IPS-18a (cell line): Measurements from ENCODE around the gene IQSEC2.

Source experiments
- H3K27ac ChIP-seq: one replicate; pipeline ENCODE4 v1.5.1; 2013; ENCODE audit warnings: low read length
- H3K27me3 ChIP-seq: one replicate; pipeline ENCODE4 v1.6.1; 2013; ENCODE audit warnings: mild to moderate bottlenecking, low read length; ENCODE audit not compliant: control insufficient read depth, insufficient read depth
- H3K36me3 ChIP-seq: one replicate; pipeline ENCODE4 v1.6.1; 2013; ENCODE audit warnings: low read depth, low read length; ENCODE audit not compliant: control insufficient read depth
- H3K4me1 ChIP-seq: one replicate; pipeline ENCODE4 v1.6.1; 2013; ENCODE audit warnings: low read depth, low read length; ENCODE audit not compliant: control insufficient read depth
- H3K4me3 ChIP-seq: one replicate; pipeline ENCODE4 v1.5.1; 2013; ENCODE audit warnings: low read length
- H3K9ac ChIP-seq: one replicate; pipeline ENCODE4 v1.6.1; 2013; ENCODE audit warnings: mild to moderate bottlenecking, low read length, moderate library complexity
- H3K9me3 ChIP-seq: one replicate; pipeline ENCODE4 v1.6.1; 2013; ENCODE audit warnings: low read depth, low read length; ENCODE audit not compliant: control insufficient read depth

The IQSEC2 gene

DNA sequence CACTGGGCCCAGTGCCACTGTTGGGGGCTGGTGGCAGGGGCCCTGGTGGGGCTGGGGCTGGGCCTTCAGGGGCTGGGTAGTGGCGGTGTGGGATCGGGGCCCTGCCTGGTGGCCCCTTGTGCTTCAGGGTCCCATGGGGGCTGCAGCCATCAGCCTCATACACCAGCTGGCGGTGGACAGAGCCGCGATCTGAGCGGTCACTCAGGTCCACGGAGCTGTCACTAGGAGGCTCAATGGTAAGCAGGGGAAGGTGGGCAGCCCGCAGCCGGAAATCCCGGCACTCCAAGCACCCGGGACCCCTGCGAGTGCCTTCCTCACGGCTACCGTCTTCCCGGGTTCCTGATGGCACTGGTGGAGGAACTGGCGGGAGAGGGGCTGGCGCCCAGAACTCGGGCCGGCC is 30.8 kb downstream of the IQSEC2 start:
- no peak overlapping the region for H3K9ac ChIP-seq
- H3K4me3 ChIP-seq: no peak overlapping the region
- no peaks in the 10 kb centered on the region for H3K36me3 ChIP-seq
- no peaks in the 10 kb centered on the region for H3K4me1 ChIP-seq
- H3K27me3 ChIP-seq: no peaks in the 10 kb centered on the region
- H3K27ac ChIP-seq: no peak overlapping the region
- H3K9me3 ChIP-seq: peaks cover 16% of the 10 kb centered on the region

DNA sequence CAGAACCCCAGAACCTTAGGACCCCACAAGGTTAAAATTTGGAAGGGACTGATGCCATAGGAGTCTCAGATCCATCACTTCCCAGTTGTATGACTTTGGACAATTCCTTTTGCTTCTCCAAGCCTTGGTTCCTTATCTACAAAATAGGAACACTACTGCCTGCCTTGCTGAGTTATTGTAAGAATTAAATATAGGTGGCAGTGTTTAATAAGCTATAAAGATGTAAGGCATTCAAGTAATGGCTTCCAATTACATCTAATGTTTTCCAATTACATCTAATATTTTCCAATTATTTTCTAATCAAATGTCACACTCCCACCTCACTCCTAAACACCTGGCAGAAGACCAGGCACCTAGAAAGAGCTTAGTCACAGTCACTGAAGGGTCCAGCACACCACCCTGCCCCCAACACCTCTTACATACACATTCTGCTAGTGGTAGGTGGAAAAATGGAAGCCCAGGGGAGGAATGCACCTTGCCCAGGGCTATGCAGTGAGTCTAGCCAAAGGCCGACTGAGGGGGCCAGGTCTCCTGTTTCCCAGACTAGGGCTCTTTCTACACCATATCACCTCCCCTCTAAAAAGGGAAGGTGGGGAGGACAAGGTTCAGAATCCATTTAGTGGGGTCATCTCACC is 31.9 kb downstream of the IQSEC2 start:
- Histone ChIP-seq H3K27ac (no peak overlapping the region), H3K27me3 (no peaks in the 10 kb centered on the region), H3K4me1 (no peaks in the 10 kb centered on the region), H3K4me3 (no peak overlapping the region), H3K9me3 (peaks cover 16% of the 10 kb centered on the region), H3K36me3 (no peaks in the 10 kb centered on the region), H3K9ac (no peak overlapping the region)

DNA sequence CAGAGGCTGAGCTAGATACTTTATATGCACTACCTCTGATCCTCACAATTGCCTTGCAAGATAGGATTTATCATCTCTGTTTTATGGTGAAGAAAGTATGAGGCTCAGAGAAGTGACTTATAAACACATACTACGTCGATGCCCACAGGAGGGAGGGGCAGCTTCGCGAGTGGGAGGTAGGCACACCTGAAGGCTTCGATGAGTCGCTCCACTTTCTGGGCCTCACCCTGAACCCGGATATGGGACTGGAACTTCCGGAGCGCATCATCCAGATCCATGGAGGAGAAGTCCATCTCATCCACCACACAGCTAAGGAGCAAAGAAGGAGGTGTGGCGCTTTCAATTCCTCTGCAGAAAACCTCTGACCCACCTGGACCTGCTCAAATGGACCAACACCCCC is 33.5 kb downstream of the IQSEC2 start:
- Histone ChIP-seq H3K4me3 (no peak overlapping the region), H3K9me3 (peaks cover 16% of the 10 kb centered on the region), H3K27me3 (no peaks in the 10 kb centered on the region), H3K4me1 (no peaks in the 10 kb centered on the region), H3K27ac (no peak overlapping the region), H3K36me3 (no peaks in the 10 kb centered on the region), H3K9ac (no peak overlapping the region)

DNA sequence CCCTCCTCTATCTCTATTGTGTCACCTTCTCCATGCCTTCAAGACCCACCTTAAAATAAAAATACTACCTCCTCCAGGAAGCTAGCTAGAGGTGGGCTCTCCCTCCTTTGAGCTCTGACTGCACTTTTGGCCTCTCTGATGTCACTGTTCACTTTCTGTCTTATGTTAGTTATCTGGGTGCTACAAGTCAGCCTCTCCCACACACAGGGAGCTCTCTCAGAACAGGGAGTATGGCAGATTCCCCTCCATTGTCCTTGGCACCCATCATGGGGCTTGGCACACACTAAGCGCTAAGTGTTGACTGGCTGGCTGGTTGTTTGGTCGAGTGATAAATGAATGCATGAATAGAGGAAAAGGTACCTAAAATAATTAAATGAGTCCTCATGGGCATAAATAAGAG is 35.2 kb downstream of the IQSEC2 start:
- H3K9ac ChIP-seq: no peak overlapping the region
- H3K36me3 ChIP-seq: no peaks in the 10 kb centered on the region
- no peaks in the 10 kb centered on the region for H3K4me1 ChIP-seq
- H3K9me3 ChIP-seq: peaks cover 13% of the 10 kb centered on the region
- no peaks in the 10 kb centered on the region for H3K27me3 ChIP-seq
- H3K4me3 ChIP-seq: no peak overlapping the region
- no peak overlapping the region for H3K27ac ChIP-seq

DNA sequence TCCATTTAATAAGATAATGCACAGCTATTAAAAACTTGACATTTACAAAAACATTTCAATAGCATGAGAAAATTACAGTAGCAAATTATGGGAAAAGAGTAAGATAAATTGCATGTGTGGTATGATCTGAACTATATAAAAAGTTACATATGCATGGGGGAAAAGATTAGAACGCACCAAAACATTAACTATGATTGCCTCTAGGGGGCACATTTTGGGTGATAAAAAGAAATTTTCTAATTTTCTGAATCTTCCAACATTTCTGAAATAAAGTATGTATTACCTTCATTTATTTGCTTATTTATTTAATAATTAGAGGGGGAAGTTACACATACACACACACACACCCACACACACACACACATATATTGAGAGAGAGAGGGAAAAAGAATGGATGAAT is 36.8 kb downstream of the IQSEC2 start:
- Histone ChIP-seq H3K27me3 (no peaks in the 10 kb centered on the region), H3K4me1 (no peaks in the 10 kb centered on the region), H3K36me3 (no peaks in the 10 kb centered on the region)

DNA sequence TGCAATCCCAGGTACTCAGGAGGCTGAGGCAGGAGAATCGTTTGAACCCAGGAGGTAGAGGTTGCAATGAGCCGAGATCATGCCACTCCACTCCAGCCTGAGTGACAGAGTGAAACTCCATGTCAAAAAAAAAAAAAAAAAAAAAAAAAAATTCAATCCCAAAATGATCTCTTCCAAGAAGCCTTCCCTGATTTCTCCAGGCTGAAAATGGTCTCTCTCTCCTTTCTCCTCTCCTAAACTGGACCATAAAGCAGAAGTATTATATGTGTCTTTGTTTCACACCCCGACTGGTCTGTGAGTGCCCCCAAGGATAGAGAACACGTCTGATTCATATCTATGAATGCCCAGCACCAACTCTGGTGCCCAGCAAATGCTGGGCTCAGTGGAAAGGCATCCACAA is 39.1 kb downstream of the IQSEC2 start:
- no peak overlapping the region for H3K9ac ChIP-seq
- H3K36me3 ChIP-seq: no peaks in the 10 kb centered on the region
- no peaks in the 10 kb centered on the region for H3K4me1 ChIP-seq
- no peak overlapping the region for H3K4me3 ChIP-seq
- no peaks in the 10 kb centered on the region for H3K27me3 ChIP-seq
- H3K9me3 ChIP-seq: peaks cover 3% of the 10 kb centered on the region
- no peak overlapping the region for H3K27ac ChIP-seq

More for the DNA sequence above, 36.8 kb downstream of the IQSEC2 start:
- Histone ChIP-seq H3K9me3 (peaks cover 12% of the 10 kb centered on the region), H3K9ac (no peak overlapping the region), H3K27ac (no peak overlapping the region), H3K4me3 (no peak overlapping the region)

DNA sequence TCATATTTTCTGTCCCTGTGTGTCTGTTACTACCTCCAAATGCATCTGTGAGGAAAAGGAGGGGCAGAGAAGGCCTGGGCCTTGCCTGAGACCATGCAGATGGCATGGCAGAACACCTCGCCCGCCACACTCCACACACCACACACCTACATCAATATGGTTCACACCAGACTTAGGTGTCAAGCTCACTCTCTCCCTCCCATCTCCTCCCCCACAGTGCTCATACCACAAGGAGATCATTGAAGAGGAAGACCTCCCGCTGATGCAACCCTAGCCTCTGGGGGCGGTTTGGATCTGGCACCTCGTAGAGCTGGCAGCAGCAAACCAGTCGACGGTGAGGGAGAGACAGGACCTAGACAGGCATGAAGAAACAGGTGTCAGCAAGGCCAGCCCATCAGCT is 39.8 kb downstream of the IQSEC2 start:
- Histone ChIP-seq H3K4me3 (no peak overlapping the region), H3K36me3 (no peaks in the 10 kb centered on the region), H3K27ac (no peak overlapping the region), H3K9me3 (peaks cover 4% of the 10 kb centered on the region), H3K4me1 (no peaks in the 10 kb centered on the region), H3K27me3 (no peaks in the 10 kb centered on the region), H3K9ac (no peak overlapping the region)

DNA sequence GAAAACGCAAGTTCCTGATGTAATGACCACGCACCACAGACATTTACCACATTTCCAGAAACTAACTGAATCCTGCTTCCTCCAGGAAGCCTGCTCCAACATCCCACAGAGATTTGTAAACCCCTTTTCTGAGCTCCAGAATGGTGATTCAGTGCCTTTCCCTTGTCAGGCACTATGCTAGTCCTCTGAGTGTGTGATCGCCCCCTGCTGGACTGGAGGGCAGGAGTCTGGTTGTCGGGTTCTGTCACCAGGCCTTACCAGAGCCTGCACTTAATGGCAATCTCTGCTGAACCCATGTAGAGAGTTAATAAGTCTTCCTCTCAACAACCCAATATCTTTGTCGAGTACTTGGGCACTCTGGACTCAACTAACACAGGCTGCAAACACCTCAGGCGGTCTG is 41.9 kb downstream of the IQSEC2 start:
- Histone ChIP-seq H3K9me3 (peaks cover 6% of the 10 kb centered on the region), H3K27ac (no peak overlapping the region), H3K27me3 (no peaks in the 10 kb centered on the region), H3K4me1 (no peaks in the 10 kb centered on the region), H3K36me3 (no peaks in the 10 kb centered on the region), H3K4me3 (no peak overlapping the region), H3K9ac (no peak overlapping the region)

DNA sequence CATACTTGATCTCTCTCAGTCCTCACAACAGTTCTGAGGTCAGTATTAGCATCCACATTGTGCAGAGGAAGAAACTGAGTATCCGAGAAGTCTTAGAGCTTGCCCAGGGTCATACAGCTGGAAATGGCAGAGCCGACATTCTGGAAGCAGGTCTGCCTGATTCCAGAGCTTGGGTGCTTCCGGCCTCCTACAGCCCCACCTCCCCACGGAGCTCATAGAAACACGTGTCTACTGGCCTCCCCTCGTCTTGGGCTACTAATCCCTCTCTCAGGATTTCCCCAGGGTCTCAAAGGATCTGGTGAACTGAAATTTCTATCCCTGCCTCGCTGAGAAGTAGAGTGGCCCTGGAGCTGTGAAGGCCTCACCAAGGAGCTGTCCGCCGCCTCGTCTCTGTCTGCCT is 44.3 kb downstream of the IQSEC2 start:
- H3K9me3 ChIP-seq: peaks cover 6% of the 10 kb centered on the region
- H3K27ac ChIP-seq: no peak overlapping the region
- H3K4me3 ChIP-seq: no peak overlapping the region
- no peaks in the 10 kb centered on the region for H3K36me3 ChIP-seq
- H3K4me1 ChIP-seq: no peaks in the 10 kb centered on the region
- no peaks in the 10 kb centered on the region for H3K27me3 ChIP-seq
- H3K9ac ChIP-seq: no peak overlapping the region

DNA sequence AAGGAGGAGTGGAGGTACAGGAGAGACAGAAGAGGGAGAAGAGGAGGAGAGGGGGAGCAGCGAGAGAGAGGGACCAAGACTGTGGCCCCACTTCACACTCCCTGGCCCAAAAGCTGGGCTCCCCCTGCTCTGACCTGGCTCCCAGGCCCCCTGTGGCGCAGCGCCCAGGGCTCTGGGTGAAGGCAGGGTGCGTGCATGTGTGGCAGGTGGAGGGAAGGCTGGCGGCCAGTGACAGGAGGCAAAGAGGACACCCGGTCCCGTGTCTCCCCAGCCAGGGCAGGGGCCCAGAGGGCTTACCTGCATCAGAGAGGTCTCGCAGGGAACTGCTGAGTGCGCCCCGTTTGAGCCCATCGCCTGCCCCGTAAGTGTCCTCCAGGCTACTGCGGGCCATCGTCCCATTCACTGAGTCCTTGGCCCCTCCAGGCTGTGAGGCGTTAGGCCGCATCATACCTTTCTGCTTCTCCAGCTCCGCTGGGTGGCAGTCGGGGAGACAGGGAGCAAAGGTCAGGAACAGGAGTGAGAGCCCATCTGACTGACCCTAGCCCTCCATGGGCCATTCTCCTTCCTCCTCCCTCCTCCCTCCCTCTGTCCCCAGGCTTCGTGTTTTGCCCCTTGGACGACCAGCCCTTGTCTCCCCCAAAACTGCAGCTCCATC is 45.2 kb downstream of the IQSEC2 start:
- Histone ChIP-seq H3K4me1 (no peaks in the 10 kb centered on the region), H3K27ac (no peak overlapping the region), H3K4me3 (no peak overlapping the region), H3K9ac (no peak overlapping the region), H3K27me3 (no peaks in the 10 kb centered on the region), H3K36me3 (no peaks in the 10 kb centered on the region), H3K9me3 (peaks cover 6% of the 10 kb centered on the region)

DNA sequence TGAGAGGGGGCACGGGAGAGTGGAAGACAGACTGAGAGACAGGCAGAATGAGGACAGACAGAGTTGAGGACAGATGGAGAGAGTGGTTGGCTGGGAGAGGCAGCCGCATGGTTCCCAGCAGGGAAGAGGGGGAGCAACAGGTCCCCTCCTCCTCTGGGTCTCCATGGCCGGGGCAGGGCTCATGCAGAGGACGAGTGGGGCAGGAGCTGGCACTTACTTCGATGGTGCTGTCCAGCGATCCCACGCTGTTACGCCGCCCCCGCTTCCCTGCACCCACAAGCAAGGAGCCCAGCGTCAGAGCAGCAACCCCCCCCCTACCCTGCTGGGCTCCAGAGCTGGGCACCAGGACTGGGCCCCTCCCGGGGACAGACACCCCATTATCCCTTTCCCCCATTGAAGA is 45.8 kb downstream of the IQSEC2 start:
- Histone ChIP-seq H3K36me3 (no peaks in the 10 kb centered on the region), H3K4me1 (no peaks in the 10 kb centered on the region), H3K9ac (no peak overlapping the region), H3K4me3 (no peak overlapping the region), H3K9me3 (peaks cover 6% of the 10 kb centered on the region), H3K27me3 (no peaks in the 10 kb centered on the region), H3K27ac (no peak overlapping the region)

DNA sequence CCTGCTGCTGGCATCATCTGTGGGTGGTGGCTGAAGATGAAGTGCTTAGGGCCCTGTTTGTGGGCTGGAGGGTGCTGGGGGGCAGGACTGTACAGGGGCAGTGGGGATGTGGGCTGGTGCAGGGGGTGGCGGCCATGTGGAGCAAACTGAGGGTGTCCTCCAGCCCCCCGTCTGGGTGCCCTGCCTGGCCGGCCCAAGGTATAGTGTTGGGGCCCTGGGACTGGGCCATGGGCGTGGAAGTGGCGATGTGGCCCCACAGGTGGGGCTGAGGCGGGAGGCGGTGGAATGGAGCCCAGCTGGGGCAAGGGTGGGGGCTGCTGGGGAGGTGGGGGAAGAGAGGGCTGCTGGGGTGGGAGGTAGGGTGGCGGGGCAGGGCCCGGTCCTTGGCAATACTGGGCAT is 46.9 kb downstream of the IQSEC2 start:
- no peak overlapping the region for H3K9ac ChIP-seq
- H3K9me3 ChIP-seq: peaks cover 6% of the 10 kb centered on the region
- no peaks in the 10 kb centered on the region for H3K4me1 ChIP-seq
- H3K4me3 ChIP-seq: no peak overlapping the region
- H3K36me3 ChIP-seq: no peaks in the 10 kb centered on the region
- H3K27me3 ChIP-seq: no peaks in the 10 kb centered on the region
- no peak overlapping the region for H3K27ac ChIP-seq
